HepG2 (cell line): Measurements from ENCODE around the gene NXN. TPM values are rescaled to one million over a fixed set of nuclear protein-coding genes. Genes with fewer than 3 reads are reported as not detected.

Source experiments
- AHR ChIP-seq: IDR thresholded peaks from 2 replicates; pipeline ENCODE4 v1.6.1; 2018; ENCODE audit warnings: missing genetic modification reagents, missing compliant biosample characterization
- ARID2 ChIP-seq: sonication (generic); formaldehyde crosslinking; IDR thresholded peaks from 2 replicates; pipeline ENCODE4 v1.8.1; 2022; ENCODE audit warnings: mild to moderate bottlenecking, missing genetic modification reagents, borderline replicate concordance
- ATF7-NPFF ChIP-seq: sonication (generic); formaldehyde crosslinking; IDR thresholded peaks from 2 replicates; pipeline ENCODE4 v1.8.1; 2023; ENCODE audit warnings: mild to moderate bottlenecking, low read depth, missing genetic modification reagents, moderate library complexity
- CCDC6 ChIP-seq: sonication (generic); formaldehyde crosslinking; IDR thresholded peaks from 2 replicates; pipeline ENCODE4 v1.8.1; 2022; ENCODE audit warnings: mild to moderate bottlenecking, missing genetic modification reagents, moderate library complexity
- CEBPG ChIP-seq: IDR thresholded peaks from 2 replicates; pipeline ENCODE4 v1.6.1; 2016
- DDIT3 ChIP-seq: sonication (generic); formaldehyde crosslinking; IDR thresholded peaks from 2 replicates; pipeline ENCODE4 v1.4.0; 2020; ENCODE audit warnings: mild to moderate bottlenecking, missing genetic modification reagents
- DMAP1 ChIP-seq: IDR thresholded peaks from 2 replicates; pipeline ENCODE4 v1.6.1; 2016
- JUND ChIP-seq: sonication (generic); formaldehyde crosslinking; IDR thresholded peaks from 2 replicates; pipeline ENCODE4 v1.8.0; 2022; ENCODE audit warnings: mild to moderate bottlenecking, missing genetic modification reagents
- KDM5B ChIP-seq: sonication (generic); formaldehyde crosslinking; IDR thresholded peaks from 2 replicates; pipeline ENCODE4 v1.4.0; 2020; ENCODE audit warnings: missing genetic modification reagents, mild to moderate bottlenecking, borderline replicate concordance
- MTA1 ChIP-seq: sonication (generic); formaldehyde crosslinking; IDR thresholded peaks from 2 replicates; pipeline ENCODE4 v1.4.0; 2020; ENCODE audit warnings: missing genetic modification reagents, mild to moderate bottlenecking, borderline replicate concordance
- PAWR ChIP-seq: sonication (generic); formaldehyde crosslinking; IDR thresholded peaks from 2 replicates; pipeline ENCODE4 v1.4.0; 2020; ENCODE audit warnings: missing genetic modification reagents, mild to moderate bottlenecking, borderline replicate concordance
- PCBP2 ChIP-seq: fragments of 200-400 bp; formaldehyde crosslinking; optimal IDR thresholded peaks from 2 replicates; pipeline ENCODE3; 2018; ENCODE audit warnings: low read length, low read depth; ENCODE audit not compliant: poor library complexity, severe bottlenecking
- REPIN1 ChIP-seq: sonication (generic); formaldehyde crosslinking; IDR thresholded peaks from 2 replicates; pipeline ENCODE4 v1.8.0; 2022; ENCODE audit warnings: missing genetic modification reagents, low read depth, mild to moderate bottlenecking, borderline replicate concordance
- SAFB2 ChIP-seq: sonication (generic); formaldehyde crosslinking; IDR thresholded peaks from 2 replicates; pipeline ENCODE4 v1.5.1; 2020; ENCODE audit warnings: missing genetic modification reagents, low read depth, mild to moderate bottlenecking, borderline replicate concordance
- TARDBP ChIP-seq: sonication (generic); formaldehyde crosslinking; IDR thresholded peaks from 2 replicates; pipeline ENCODE4 v1.8.0; 2022; ENCODE audit warnings: mild to moderate bottlenecking, missing genetic modification reagents
- TOPORS ChIP-seq: sonication (generic); formaldehyde crosslinking; IDR thresholded peaks from 2 replicates; pipeline ENCODE4 v1.8.0; 2023; ENCODE audit warnings: mild to moderate bottlenecking, missing genetic modification reagents
- ZBTB20 ChIP-seq: sonication (generic); formaldehyde crosslinking; IDR thresholded peaks from 2 replicates; pipeline ENCODE4 v1.8.1; 2023; ENCODE audit warnings: missing genetic modification reagents, low read depth, mild to moderate bottlenecking, borderline replicate concordance
- ZFY ChIP-seq: sonication (generic); formaldehyde crosslinking; IDR thresholded peaks from 2 replicates; pipeline ENCODE4 v1.4.0; 2020; ENCODE audit warnings: missing genetic modification reagents
- ZGPAT ChIP-seq: IDR thresholded peaks from 2 replicates; pipeline ENCODE4 v1.6.1; 2016; ENCODE audit warnings: mild to moderate bottlenecking
- ZNF136 ChIP-seq: sonication (generic); formaldehyde crosslinking; IDR thresholded peaks from 2 replicates; pipeline ENCODE4 v1.8.1; 2022; ENCODE audit warnings: low read depth, mild to moderate bottlenecking, moderate library complexity, missing genetic modification reagents
- ZNF292 ChIP-seq: sonication (generic); formaldehyde crosslinking; IDR thresholded peaks from 2 replicates; pipeline ENCODE4 v1.8.1; 2022; ENCODE audit warnings: mild to moderate bottlenecking, low read depth, missing genetic modification reagents, borderline replicate concordance
- ZNF296 ChIP-seq: sonication (generic); formaldehyde crosslinking; conservative IDR thresholded peaks from 2 replicates; pipeline ENCODE4 v1.5.0; 2020; ENCODE audit warnings: mild to moderate bottlenecking, missing genetic modification reagents
- ZNF530 ChIP-seq: sonication (generic); formaldehyde crosslinking; IDR thresholded peaks from 2 replicates; pipeline ENCODE4 v1.5.0; 2020; ENCODE audit warnings: low read depth, mild to moderate bottlenecking, missing genetic modification reagents
- ZNF839 ChIP-seq: sonication (generic); formaldehyde crosslinking; IDR thresholded peaks from 2 replicates; pipeline ENCODE4 v1.4.0; 2020; ENCODE audit warnings: missing genetic modification reagents, mild to moderate bottlenecking, borderline replicate concordance
- polyA plus RNA-seq, 8 experiments: library from polyadenylated mRNA; depleted of rRNA in 3 of 8; stranded (reverse) in 7 of 8; unstranded in 1 of 8; fragments of >200 nt; fragmentation: Illumina TruSeq in 4 of 8; extraction: Trizol in 4 of 8; gene quantifications; 2 replicates each; pipeline versions ENCODE4 v1.2.1 to v1.2.3, GENCODE V29; 2011 to 2016; ENCODE audit warnings: low read depth in 4 of 8, missing spikeins in 1 of 8, mixed read lengths in 1 of 8; ENCODE audit not compliant: insufficient read depth in 1 of 8
- total RNA-seq, 5 experiments: library from RNA; depleted of rRNA; stranded (reverse); fragments of >200 nt; fragmentation: Illumina TruSeq; extraction: Trizol; gene quantifications; 2 replicates each; pipeline ENCODE4 v1.2.3, GENCODE V29; 2016; ENCODE audit warnings: low read depth in 1 of 5
- TF ChIP-seq, protein P1 (sequence below): sonication (generic); formaldehyde crosslinking; IDR thresholded peaks from 2 replicates; pipeline ENCODE4 v1.4.0; 2020; ENCODE audit warnings: missing genetic modification reagents
- TF ChIP-seq, protein P2 (sequence below): IDR thresholded peaks from 2 replicates; pipeline ENCODE4 v1.6.1; 2016; ENCODE audit warnings: missing compliant biosample characterization, missing genetic modification reagents, borderline replicate concordance

Gene NXN
- total and polyA plus RNA-seq, 2 of the 13 experiments (the other 11 are each of a cell fraction or from before 2014, with no cell fraction given) = 22.2 to 24.3 TPM

DNA sequence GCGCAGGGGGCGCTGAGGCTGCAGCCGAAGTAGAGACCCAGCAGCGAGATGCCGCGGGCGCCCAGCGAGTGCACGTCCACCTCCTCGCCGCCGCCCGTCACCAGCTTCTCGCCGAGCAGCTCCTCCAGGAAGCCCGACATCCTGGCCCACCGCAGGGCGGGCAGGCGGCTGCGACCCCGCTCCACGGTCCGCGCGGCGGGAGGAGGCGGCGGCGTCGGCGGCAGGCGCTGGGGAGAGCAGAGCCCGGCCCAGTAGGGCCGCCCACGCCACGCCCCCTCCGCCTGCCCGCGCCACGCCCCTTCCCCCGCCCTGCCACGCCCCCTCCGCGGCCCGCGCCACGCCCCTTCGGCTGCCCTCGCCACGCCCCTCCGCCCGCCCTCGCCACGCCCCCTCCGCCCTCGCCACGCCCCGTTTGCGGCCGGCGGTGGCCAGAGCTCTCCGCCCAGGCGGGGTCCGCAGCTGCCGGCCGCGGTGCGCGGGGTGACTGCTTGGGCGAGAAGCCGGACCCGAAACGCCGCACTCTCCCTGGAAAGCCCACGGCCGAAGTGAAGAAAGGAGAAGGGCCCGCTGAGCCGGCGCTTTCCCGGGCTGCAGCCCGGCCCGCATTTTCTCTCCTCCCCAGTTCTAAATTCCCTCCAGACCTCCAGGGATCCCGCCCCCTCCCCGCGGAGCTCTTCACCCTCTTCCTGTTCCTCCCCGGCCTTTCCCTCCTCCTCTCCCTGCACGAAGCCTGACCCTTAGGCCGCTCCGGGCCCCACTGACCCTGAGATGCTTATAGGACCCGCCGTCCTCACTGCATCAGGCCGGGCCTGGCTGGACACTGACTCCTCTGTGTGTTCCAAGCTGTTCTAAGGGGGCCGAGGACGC, at the start of gene NXN (continued):
- TF ChIP-seq TARDBP (0 out of 2 replicates have a peak, but pooled peaks have one; percentile 23), ATF7-NPFF (CRISPR knock-in tag) (peak; percentile 79; the same call in 1 of the 2 replicates), MTA1 (CRISPR knock-in tag) (0 out of 2 replicates have a peak, but pooled peaks have one; percentile 13), ZNF136 (no peak), ZFY (peak; percentile 62), ZNF292 (CRISPR knock-in tag) (no peak), ZGPAT (no peak), ZBTB20 (CRISPR knock-in tag) (no peak), ARID2 (CRISPR knock-in tag) (no peak), JUND (CRISPR knock-in tag) (no peak), CEBPG (no peak), REPIN1 (no peak), ZNF296 (no peak), TOPORS (CRISPR knock-in tag) (no peak), KDM5B (CRISPR knock-in tag) (peak; percentile 14; the same call in 1 of the 2 replicates), ZNF839 (CRISPR knock-in tag) (peak; percentile 35; the same call in 1 of the 2 replicates), ZNF530 (no peak), PAWR (CRISPR knock-in tag) (no peak), PCBP2 (no peak), DMAP1 (CRISPR knock-in tag) (no peak), DDIT3 (CRISPR knock-in tag) (no peak), AHR (no peak), CCDC6 (CRISPR knock-in tag) (0 out of 2 replicates have a peak, but pooled peaks have one; percentile 35), SAFB2 (no peak)
- TF ChIP-seq, protein P1, sequence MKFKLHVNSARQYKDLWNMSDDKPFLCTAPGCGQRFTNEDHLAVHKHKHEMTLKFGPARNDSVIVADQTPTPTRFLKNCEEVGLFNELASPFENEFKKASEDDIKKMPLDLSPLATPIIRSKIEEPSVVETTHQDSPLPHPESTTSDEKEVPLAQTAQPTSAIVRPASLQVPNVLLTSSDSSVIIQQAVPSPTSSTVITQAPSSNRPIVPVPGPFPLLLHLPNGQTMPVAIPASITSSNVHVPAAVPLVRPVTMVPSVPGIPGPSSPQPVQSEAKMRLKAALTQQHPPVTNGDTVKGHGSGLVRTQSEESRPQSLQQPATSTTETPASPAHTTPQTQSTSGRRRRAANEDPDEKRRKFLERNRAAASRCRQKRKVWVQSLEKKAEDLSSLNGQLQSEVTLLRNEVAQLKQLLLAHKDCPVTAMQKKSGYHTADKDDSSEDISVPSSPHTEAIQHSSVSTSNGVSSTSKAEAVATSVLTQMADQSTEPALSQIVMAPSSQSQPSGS = no peak
- TF ChIP-seq, protein P2, sequence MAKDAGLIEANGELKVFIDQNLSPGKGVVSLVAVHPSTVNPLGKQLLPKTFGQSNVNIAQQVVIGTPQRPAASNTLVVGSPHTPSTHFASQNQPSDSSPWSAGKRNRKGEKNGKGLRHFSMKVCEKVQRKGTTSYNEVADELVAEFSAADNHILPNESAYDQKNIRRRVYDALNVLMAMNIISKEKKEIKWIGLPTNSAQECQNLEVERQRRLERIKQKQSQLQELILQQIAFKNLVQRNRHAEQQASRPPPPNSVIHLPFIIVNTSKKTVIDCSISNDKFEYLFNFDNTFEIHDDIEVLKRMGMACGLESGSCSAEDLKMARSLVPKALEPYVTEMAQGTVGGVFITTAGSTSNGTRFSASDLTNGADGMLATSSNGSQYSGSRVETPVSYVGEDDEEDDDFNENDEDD (CRISPR knock-in tag) = 0 out of 2 replicates have a peak, but pooled peaks have one; percentile 25
